Measurements from ENCODE around the gene INO80D. TPM values are rescaled to one million over a fixed set of nuclear protein-coding genes. Genes with fewer than 3 reads are reported as not detected.
"Not testable (repeated sequence)": the region's sequence is repeated elsewhere in the genome, so short reads cannot be mapped to it uniquely, and the experiment has no call there.

INO80D gene
- total and polyA plus RNA-seq, 11 donors, result 2.9 to 21.7 (median 14.7) TPM

DNA sequence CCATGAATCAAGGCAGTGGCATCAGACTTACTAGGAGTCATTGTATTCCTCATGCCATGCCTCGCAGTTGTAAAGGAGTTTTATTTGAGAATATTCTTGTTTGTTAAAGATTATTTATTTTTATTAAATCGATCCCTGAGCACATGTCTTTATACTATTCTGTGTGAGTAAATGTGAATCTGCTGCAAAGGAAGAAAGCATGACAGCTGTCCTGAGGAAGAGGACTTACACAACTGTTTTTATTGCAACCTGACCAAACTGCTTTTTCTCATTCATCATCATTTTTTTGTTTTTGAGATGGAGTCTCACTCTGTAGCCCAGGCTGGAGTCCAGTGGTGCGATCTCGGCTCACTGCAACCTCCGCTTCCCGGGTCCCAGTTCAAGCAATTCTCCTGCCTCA lies 34.1 kb downstream of the INO80D start:
- intact Hi-C loops (cut with DNase I), result no loop called here
- Histone ChIP-seq H3K27ac (no peak overlapping the region), H3K27me3 (no peaks in the 10 kb centered on the region), H3K4me3 (no peak overlapping the region), H3K36me3 (peaks cover 0 to 52% (median 35%) of the 10 kb centered on the region in 9 donors), H3K4me1 (peaks cover 0 to 9% (median 0%) of the 10 kb centered on the region in 12 donors), H3K9me3 (no peaks in the 10 kb centered on the region)
- 89 to 97% (median 95%) methylated on average over 6 of the region's 6 CpGs for WGBS, 4 donors
- no peak for ATAC-seq
- DNase-seq, result no peak
- TF ChIP-seq, protein P1, sequence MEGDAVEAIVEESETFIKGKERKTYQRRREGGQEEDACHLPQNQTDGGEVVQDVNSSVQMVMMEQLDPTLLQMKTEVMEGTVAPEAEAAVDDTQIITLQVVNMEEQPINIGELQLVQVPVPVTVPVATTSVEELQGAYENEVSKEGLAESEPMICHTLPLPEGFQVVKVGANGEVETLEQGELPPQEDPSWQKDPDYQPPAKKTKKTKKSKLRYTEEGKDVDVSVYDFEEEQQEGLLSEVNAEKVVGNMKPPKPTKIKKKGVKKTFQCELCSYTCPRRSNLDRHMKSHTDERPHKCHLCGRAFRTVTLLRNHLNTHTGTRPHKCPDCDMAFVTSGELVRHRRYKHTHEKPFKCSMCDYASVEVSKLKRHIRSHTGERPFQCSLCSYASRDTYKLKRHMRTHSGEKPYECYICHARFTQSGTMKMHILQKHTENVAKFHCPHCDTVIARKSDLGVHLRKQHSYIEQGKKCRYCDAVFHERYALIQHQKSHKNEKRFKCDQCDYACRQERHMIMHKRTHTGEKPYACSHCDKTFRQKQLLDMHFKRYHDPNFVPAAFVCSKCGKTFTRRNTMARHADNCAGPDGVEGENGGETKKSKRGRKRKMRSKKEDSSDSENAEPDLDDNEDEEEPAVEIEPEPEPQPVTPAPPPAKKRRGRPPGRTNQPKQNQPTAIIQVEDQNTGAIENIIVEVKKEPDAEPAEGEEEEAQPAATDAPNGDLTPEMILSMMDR (IDR thresholded peaks at IDR 0.05), result no peak
- TF ChIP-seq POLR2A (IDR thresholded peaks at IDR 0.05), result no peak

DNA sequence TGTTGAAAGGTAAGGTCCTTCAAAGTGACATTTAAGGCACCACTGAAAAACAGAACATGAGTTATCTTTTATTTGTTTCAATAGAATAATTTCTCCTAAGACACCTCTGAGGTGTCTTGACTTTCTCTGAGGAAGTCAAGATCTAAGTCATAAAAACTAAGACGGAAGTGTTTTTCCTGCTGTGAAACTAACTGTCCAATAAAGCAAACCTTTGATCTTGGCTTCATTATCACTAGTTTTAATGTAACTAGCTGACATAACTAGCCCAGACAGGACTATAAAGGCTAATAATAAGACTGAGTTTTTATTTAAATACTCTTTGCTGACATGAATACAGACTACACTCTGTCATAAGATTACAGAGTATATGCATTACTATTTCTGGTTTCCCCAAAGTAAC lies 36.6 kb downstream of the INO80D start:
- no peak overlapping the region for H3K4me3 ChIP-seq
- no peaks in the 10 kb centered on the region for H3K27me3 ChIP-seq
- intact Hi-C loops (cut with DNase I), result no loop called here
- DNase-seq (no peak), ATAC-seq (no peak)
- H3K36me3 ChIP-seq, result peaks cover 0 to 53% (median 35%) of the 10 kb centered on the region in 9 donors
- H3K27ac ChIP-seq, result no peak overlapping the region
- H3K9me3 ChIP-seq, result no peaks in the 10 kb centered on the region
- 78 to 80% (median 79%) methylated on average over 1 of the region's 1 CpG for WGBS, 4 donors
- TF ChIP-seq POLR2A (IDR thresholded peaks at IDR 0.05), result no peak
- TF ChIP-seq, protein P1 (IDR thresholded peaks at IDR 0.05), result no peak
- no peaks in the 10 kb centered on the region for H3K4me1 ChIP-seq

GRCh38 chr2:206045251-206045650 lies 40.7 kb downstream of the INO80D start:
- intact Hi-C loops (cut with DNase I), result no loop called here
- H3K27ac ChIP-seq, result no peak overlapping the region
- no peaks in the 10 kb centered on the region for H3K27me3 ChIP-seq
- DNase-seq (no peak), ATAC-seq (no peak)
- no peaks in the 10 kb centered on the region for H3K9me3 ChIP-seq
- 83 to 94% (median 89%) methylated on average over 1 of the region's 1 CpG for WGBS, 4 donors
- peaks cover 0 to 53% (median 24%) of the 10 kb centered on the region in 9 donors for H3K36me3 ChIP-seq
- H3K4me1 ChIP-seq, result peaks cover 0 to 8% (median 0%) of the 10 kb centered on the region in 12 donors
- TF ChIP-seq, protein P1 (IDR thresholded peaks at IDR 0.05), result no peak
- no peak overlapping the region for H3K4me3 ChIP-seq

- 70 to 85% (median 76%) methylated on average over 5 of the region's 5 CpGs for WGBS, 4 donors
- Histone ChIP-seq H3K4me1 (peaks cover 0 to 16% (median 0%) of the 10 kb centered on the region in 12 donors), H3K36me3 (peaks cover 0 to 52% (median 36%) of the 10 kb centered on the region in 9 donors), H3K27me3 (no peaks in the 10 kb centered on the region), H3K27ac (peak overlapping the region in 1 of 12 donors; percentile 14), H3K9me3 (no peaks in the 10 kb centered on the region), H3K4me3 (no peak overlapping the region)
- TF ChIP-seq, protein P1 (IDR thresholded peaks at IDR 0.05), result no peak
- no peak for TF ChIP-seq POLR2A (IDR thresholded peaks at IDR 0.05)
- ATAC-seq (peak in 1 of 4 donors; percentile 33), DNase-seq (peak in 1 of 5 donors; percentile 43)
- intact Hi-C loops (cut with DNase I), result no loop called here
Measured at GRCh38 chr2:206040525-206040924, 45.4 kb downstream of the INO80D start.

- ATAC-seq; DNase-seq; H3K27me3 ChIP-seq; H3K27ac ChIP-seq; intact Hi-C loops (cut with DNase I); H3K4me3 ChIP-seq: not testable (repeated sequence)
- peaks cover 0 to 49% (median 26%) of the 10 kb centered on the region in 9 donors for H3K36me3 ChIP-seq
- H3K9me3 ChIP-seq, result peaks cover 0 to 17% (median 0%) of the 10 kb centered on the region in 12 donors
- peaks cover 0 to 29% (median 0%) of the 10 kb centered on the region in 12 donors for H3K4me1 ChIP-seq
- WGBS, 4 donors, result 94 to 98% (median 94%) methylated on average over 3 of the region's 3 CpGs
Measured at GRCh38 chr2:206035393-206035792, 50.6 kb downstream of the INO80D start.

- H3K9me3 ChIP-seq, result peaks cover 0 to 17% (median 0%) of the 10 kb centered on the region in 12 donors
- DNase-seq; H3K27me3 ChIP-seq; intact Hi-C loops (cut with DNase I); H3K27ac ChIP-seq; ATAC-seq; H3K4me3 ChIP-seq: not testable (repeated sequence)
- H3K4me1 ChIP-seq, result peaks cover 0 to 29% (median 0%) of the 10 kb centered on the region in 12 donors
- peaks cover 0 to 47% (median 24%) of the 10 kb centered on the region in 9 donors for H3K36me3 ChIP-seq
- 94 to 100% (median 97%) methylated on average over 1 of the region's 1 CpG for WGBS, 4 donors
Measured at GRCh38 chr2:206033452-206033851, 52.5 kb downstream of the INO80D start.

Data from heart left ventricle (tissue), 16 donors.